ENCODE measurements around the gene BARX1. TPM values are rescaled to one million over a fixed set of nuclear protein-coding genes. Genes with fewer than 3 reads are reported as not detected.
A peak's percentile ranks its signal among the peaks of the same experiment; 100 is the strongest.

BARX1 gene
- total RNA-seq, 4 donors from 2014 or later: 0.37 to 469 (median 84.4) TPM

- H3K36me3 ChIP-seq: no peaks in the 10 kb centered on the region
- H3K4me3 ChIP-seq: no peak overlapping the region
- WGBS, 2 donors (ENCODE audit: low coverage in 1 of 2): 9 to 13% methylated on average over 15 to 18 of the region's 22 CpGs
- TF ChIP-seq CTCF (IDR thresholded peaks at IDR 0.05) (peak in 3 of 4 experiments; percentile 84 to 96 (median 89)), POLR2AphosphoS5 (IDR thresholded peaks at IDR 0.05) (peak; percentile 78), POLR2A (IDR thresholded peaks at IDR 0.05) (no peak), EP300 (IDR thresholded peaks at IDR 0.05) (no peak)
- peaks cover 0 to 58% (median 19%) of the 10 kb centered on the region in 3 donors for H3K4me1 ChIP-seq
- H3K9me3 ChIP-seq: no peaks in the 10 kb centered on the region
- peak; percentile 82 for ATAC-seq
- peaks cover 39% of the 10 kb centered on the region for H3K27me3 ChIP-seq
- peak overlapping the region in 1 of 4 donors; percentile 8 for H3K27ac ChIP-seq
These were observed 7.6 kb upstream of the BARX1 start for GRCh38 chr9:93962561-93963440.

GRCh38 chr9:93962017-93962416 is 6.9 kb upstream of the BARX1 start:
- Histone ChIP-seq H3K27ac (no peak overlapping the region), H3K27me3 (peaks cover 46% of the 10 kb centered on the region), H3K4me1 (peaks cover 0 to 58% (median 19%) of the 10 kb centered on the region in 3 donors), H3K36me3 (no peaks in the 10 kb centered on the region), H3K4me3 (no peak overlapping the region), H3K9me3 (no peaks in the 10 kb centered on the region)
- ATAC-seq: no peak
- TF ChIP-seq EP300 (IDR thresholded peaks at IDR 0.05) (no peak), POLR2A (IDR thresholded peaks at IDR 0.05) (no peak), POLR2AphosphoS5 (IDR thresholded peaks at IDR 0.05) (peak; percentile 46), CTCF (IDR thresholded peaks at IDR 0.05) (no peak)
- WGBS, 2 donors (ENCODE audit: low coverage in 1 of 2): 22 to 83% methylated on average over 1 of the region's 1 CpG

- H3K9me3 ChIP-seq: no peaks in the 10 kb centered on the region
- WGBS, 2 donors (ENCODE audit: low coverage in 1 of 2): 40% methylated on average over 2 of the region's 11 CpGs; no CpG with 5 or more reads in 1 of the 2 donors
- H3K27me3 ChIP-seq: peaks cover 55% of the 10 kb centered on the region
- no peaks in the 10 kb centered on the region for H3K36me3 ChIP-seq
- ATAC-seq: no peak
- H3K27ac ChIP-seq: no peak overlapping the region
- no peak overlapping the region for H3K4me3 ChIP-seq
- peaks cover 0 to 62% (median 19%) of the 10 kb centered on the region in 3 donors for H3K4me1 ChIP-seq
- TF ChIP-seq POLR2A (IDR thresholded peaks at IDR 0.05) (no peak), CTCF (IDR thresholded peaks at IDR 0.05) (no peak), EP300 (IDR thresholded peaks at IDR 0.05) (no peak), POLR2AphosphoS5 (IDR thresholded peaks at IDR 0.05) (no peak)
These were observed 6.1 kb upstream of the BARX1 start for GRCh38 chr9:93960971-93961841.

GRCh38 chr9:93960221-93960970 is 5.2 kb upstream of the BARX1 start:
- ATAC-seq: no peak
- peaks cover 0 to 70% (median 21%) of the 10 kb centered on the region in 3 donors for H3K4me1 ChIP-seq
- H3K27me3 ChIP-seq: peaks cover 63% of the 10 kb centered on the region

More at GRCh38 chr9:93960221-93960970, 5.2 kb upstream of the BARX1 start:
- Histone ChIP-seq H3K36me3 (no peaks in the 10 kb centered on the region), H3K4me3 (peak overlapping the region in 1 of 2 donors; percentile 0), H3K27ac (no peak overlapping the region), H3K9me3 (no peaks in the 10 kb centered on the region)
- 21 to 79% methylated on average over 14 to 17 of the region's 63 CpGs for WGBS, 2 donors (ENCODE audit: low coverage in 1 of 2)
- TF ChIP-seq CTCF (IDR thresholded peaks at IDR 0.05) (no peak), POLR2A (IDR thresholded peaks at IDR 0.05) (no peak), POLR2AphosphoS5 (IDR thresholded peaks at IDR 0.05) (peak; percentile 46), EP300 (IDR thresholded peaks at IDR 0.05) (no peak)

Data from gastroesophageal sphincter (tissue), 4 donors.